ENCODE measurements around the gene NUP153. TPM values are rescaled to one million over a fixed set of nuclear protein-coding genes. Genes with fewer than 3 reads are reported as not detected.

The NUP153 gene
- polyA plus RNA-seq, 4 donors = 7.6 to 31.6 (median 8.6) TPM

- 92 to 93% (median 93%) methylated on average over 5 of the region's 5 CpGs for WGBS, 3 donors
- FAIRE-seq (no peak), DNase-seq (no peak)
- H3K4me3 ChIP-seq (ENCODE audit: low read depth in 1 of 3, low read length in 3 of 3) = no peak overlapping the region
- H3K4me1 ChIP-seq (ENCODE audit: control insufficient read depth in 3 of 3, insufficient read depth in 2 of 3, low read depth in 1 of 3, low read length in 2 of 3) = no peaks in the 10 kb centered on the region
- no peak overlapping the region for H3K27ac ChIP-seq (ENCODE audit: low read depth in 1 of 3, low read length in 2 of 3)
- no peaks in the 10 kb centered on the region for H3K9me3 ChIP-seq (ENCODE audit: control insufficient read depth in 2 of 2, insufficient read depth in 1 of 2, low read depth in 1 of 2, low read length in 1 of 2)
- peaks cover 2 to 28% (median 2%) of the 10 kb centered on the region in 3 donors for H3K36me3 ChIP-seq (ENCODE audit: control insufficient read depth in 3 of 3, insufficient read depth in 2 of 3, low read depth in 1 of 3, low read length in 3 of 3)
- H3K27me3 ChIP-seq (ENCODE audit: control insufficient read depth in 3 of 3, insufficient read depth in 3 of 3, low read length in 3 of 3) = no peaks in the 10 kb centered on the region
These were observed 84.6 kb downstream of the NUP153 start for GRCh38 chr6:17622144-17622543.

- FAIRE-seq = no peak
These were observed 85.7 kb downstream of the NUP153 start for GRCh38 chr6:17621003-17621402.

GRCh38 chr6:17615794-17616193 lies 90.9 kb downstream of the NUP153 start:
- DNase-seq (peak; percentile 31 to 56), FAIRE-seq (no peak)
- Histone ChIP-seq H3K36me3 (ENCODE audit: control insufficient read depth in 3 of 3, insufficient read depth in 2 of 3, low read depth in 1 of 3, low read length in 3 of 3) (peaks cover 4 to 16% (median 5%) of the 10 kb centered on the region in 3 donors), H3K27me3 (ENCODE audit: control insufficient read depth in 3 of 3, insufficient read depth in 3 of 3, low read length in 3 of 3) (no peaks in the 10 kb centered on the region), H3K27ac (ENCODE audit: low read depth in 1 of 3, low read length in 2 of 3) (peak overlapping the region in 1 of 3 donors; percentile 41), H3K4me3 (ENCODE audit: low read depth in 1 of 3, low read length in 3 of 3) (no peak overlapping the region), H3K9me3 (ENCODE audit: control insufficient read depth in 2 of 2, insufficient read depth in 1 of 2, low read depth in 1 of 2, low read length in 1 of 2) (no peaks in the 10 kb centered on the region), H3K4me1 (ENCODE audit: control insufficient read depth in 3 of 3, insufficient read depth in 2 of 3, low read depth in 1 of 3, low read length in 2 of 3) (peaks cover 0 to 6% (median 3%) of the 10 kb centered on the region in 3 donors)
- WGBS, 3 donors = 13 to 56% (median 38%) methylated on average over 4 of the region's 4 CpGs

More at GRCh38 chr6:17621003-17621402, 85.7 kb downstream of the NUP153 start:
- Histone ChIP-seq H3K36me3 (ENCODE audit: control insufficient read depth in 3 of 3, insufficient read depth in 2 of 3, low read depth in 1 of 3, low read length in 3 of 3) (peaks cover 2 to 33% (median 3%) of the 10 kb centered on the region in 3 donors), H3K4me3 (ENCODE audit: low read depth in 1 of 3, low read length in 3 of 3) (no peak overlapping the region), H3K9me3 (ENCODE audit: control insufficient read depth in 2 of 2, insufficient read depth in 1 of 2, low read depth in 1 of 2, low read length in 1 of 2) (no peaks in the 10 kb centered on the region), H3K27me3 (ENCODE audit: control insufficient read depth in 3 of 3, insufficient read depth in 3 of 3, low read length in 3 of 3) (no peaks in the 10 kb centered on the region), H3K4me1 (ENCODE audit: control insufficient read depth in 3 of 3, insufficient read depth in 2 of 3, low read depth in 1 of 3, low read length in 2 of 3) (peaks cover 0 to 2% (median 0%) of the 10 kb centered on the region in 3 donors), H3K27ac (ENCODE audit: low read depth in 1 of 3, low read length in 2 of 3) (no peak overlapping the region)
- no peak for DNase-seq
- 69 to 73% (median 69%) methylated on average over 2 of the region's 2 CpGs for WGBS, 3 donors

GRCh38 chr6:17612048-17612447 lies 94.7 kb downstream of the NUP153 start:
- H3K4me1 ChIP-seq (ENCODE audit: control insufficient read depth in 3 of 3, insufficient read depth in 2 of 3, low read depth in 1 of 3, low read length in 2 of 3) = peaks cover 0 to 11% (median 3%) of the 10 kb centered on the region in 3 donors
- FAIRE-seq (no peak), DNase-seq (no peak)
- no peaks in the 10 kb centered on the region for H3K9me3 ChIP-seq (ENCODE audit: control insufficient read depth in 2 of 2, insufficient read depth in 1 of 2, low read depth in 1 of 2, low read length in 1 of 2)
- peaks cover 2 to 10% (median 4%) of the 10 kb centered on the region in 3 donors for H3K36me3 ChIP-seq (ENCODE audit: control insufficient read depth in 3 of 3, insufficient read depth in 2 of 3, low read depth in 1 of 3, low read length in 3 of 3)
- 68 to 82% (median 77%) methylated on average over 4 of the region's 4 CpGs for WGBS, 3 donors
- H3K27ac ChIP-seq (ENCODE audit: low read depth in 1 of 3, low read length in 2 of 3) = peak overlapping the region in 1 of 3 donors; percentile 30
- H3K4me3 ChIP-seq (ENCODE audit: low read depth in 1 of 3, low read length in 3 of 3) = no peak overlapping the region
- H3K27me3 ChIP-seq (ENCODE audit: control insufficient read depth in 3 of 3, insufficient read depth in 3 of 3, low read length in 3 of 3) = no peaks in the 10 kb centered on the region

- DNase-seq = peak; percentile 88 to 94
- no peaks in the 10 kb centered on the region for H3K9me3 ChIP-seq (ENCODE audit: control insufficient read depth in 2 of 2, insufficient read depth in 1 of 2, low read depth in 1 of 2, low read length in 1 of 2)
- peaks cover 0 to 11% (median 1%) of the 10 kb centered on the region in 3 donors for H3K4me1 ChIP-seq (ENCODE audit: control insufficient read depth in 3 of 3, insufficient read depth in 2 of 3, low read depth in 1 of 3, low read length in 2 of 3)
- 18 to 60% (median 30%) methylated on average over 3 of the region's 3 CpGs for WGBS, 3 donors
- peak overlapping the region in 1 of 3 donors; percentile 39 for H3K27ac ChIP-seq (ENCODE audit: low read depth in 1 of 3, low read length in 2 of 3)
- H3K27me3 ChIP-seq (ENCODE audit: control insufficient read depth in 3 of 3, insufficient read depth in 3 of 3, low read length in 3 of 3) = no peaks in the 10 kb centered on the region
- FAIRE-seq = no peak
- no peak overlapping the region for H3K4me3 ChIP-seq (ENCODE audit: low read depth in 1 of 3, low read length in 3 of 3)
- H3K36me3 ChIP-seq (ENCODE audit: control insufficient read depth in 3 of 3, insufficient read depth in 2 of 3, low read depth in 1 of 3, low read length in 3 of 3) = peaks cover 2 to 9% (median 6%) of the 10 kb centered on the region in 3 donors
These were observed 95.9 kb downstream of the NUP153 start for GRCh38 chr6:17610835-17611234.

- no peak for FAIRE-seq
- no peak overlapping the region for H3K4me3 ChIP-seq (ENCODE audit: low read depth in 1 of 3, low read length in 3 of 3)
- 90 to 95% (median 92%) methylated on average over 4 of the region's 4 CpGs for WGBS, 3 donors
- H3K36me3 ChIP-seq (ENCODE audit: control insufficient read depth in 3 of 3, insufficient read depth in 2 of 3, low read depth in 1 of 3, low read length in 3 of 3) = peaks cover 4 to 17% (median 6%) of the 10 kb centered on the region in 3 donors
- DNase-seq = no peak
- H3K27me3 ChIP-seq (ENCODE audit: control insufficient read depth in 3 of 3, insufficient read depth in 3 of 3, low read length in 3 of 3) = no peaks in the 10 kb centered on the region
- H3K4me1 ChIP-seq (ENCODE audit: control insufficient read depth in 3 of 3, insufficient read depth in 2 of 3, low read depth in 1 of 3, low read length in 2 of 3) = peaks cover 2 to 12% (median 4%) of the 10 kb centered on the region in 3 donors
- no peak overlapping the region for H3K27ac ChIP-seq (ENCODE audit: low read depth in 1 of 3, low read length in 2 of 3)
- H3K9me3 ChIP-seq (ENCODE audit: control insufficient read depth in 2 of 2, insufficient read depth in 1 of 2, low read depth in 1 of 2, low read length in 1 of 2) = no peaks in the 10 kb centered on the region
These were observed 100.1 kb downstream of the NUP153 start for GRCh38 chr6:17606606-17607005.

- H3K27me3 ChIP-seq (ENCODE audit: control insufficient read depth in 3 of 3, insufficient read depth in 3 of 3, low read length in 3 of 3) = no peaks in the 10 kb centered on the region
- 0 to 16% (median 7%) methylated on average over 1 of the region's 1 CpG for WGBS, 3 donors
- H3K9me3 ChIP-seq (ENCODE audit: control insufficient read depth in 2 of 2, insufficient read depth in 1 of 2, low read depth in 1 of 2, low read length in 1 of 2) = no peaks in the 10 kb centered on the region
- peaks cover 4 to 17% (median 6%) of the 10 kb centered on the region in 3 donors for H3K36me3 ChIP-seq (ENCODE audit: control insufficient read depth in 3 of 3, insufficient read depth in 2 of 3, low read depth in 1 of 3, low read length in 3 of 3)
- H3K4me1 ChIP-seq (ENCODE audit: control insufficient read depth in 3 of 3, insufficient read depth in 2 of 3, low read depth in 1 of 3, low read length in 2 of 3) = peaks cover 2 to 4% (median 3%) of the 10 kb centered on the region in 3 donors
- DNase-seq (peak in 1 of 2 donors; percentile 40), FAIRE-seq (no peak)
- no peak overlapping the region for H3K4me3 ChIP-seq (ENCODE audit: low read depth in 1 of 3, low read length in 3 of 3)
- no peak overlapping the region for H3K27ac ChIP-seq (ENCODE audit: low read depth in 1 of 3, low read length in 2 of 3)
These were observed 103.8 kb downstream of the NUP153 start for GRCh38 chr6:17602888-17603287.

- peaks cover 2 to 4% (median 3%) of the 10 kb centered on the region in 3 donors for H3K4me1 ChIP-seq (ENCODE audit: control insufficient read depth in 3 of 3, insufficient read depth in 2 of 3, low read depth in 1 of 3, low read length in 2 of 3)
- H3K36me3 ChIP-seq (ENCODE audit: control insufficient read depth in 3 of 3, insufficient read depth in 2 of 3, low read depth in 1 of 3, low read length in 3 of 3) = peaks cover 2 to 13% (median 4%) of the 10 kb centered on the region in 3 donors
- WGBS, 3 donors = 3 to 16% (median 7%) methylated on average over 5 of the region's 5 CpGs
- H3K4me3 ChIP-seq (ENCODE audit: low read depth in 1 of 3, low read length in 3 of 3) = peak overlapping the region in 2 of 3 donors; percentile 74 to 79
- peak overlapping the region; percentile 70 to 97 (median 90) for H3K27ac ChIP-seq (ENCODE audit: low read depth in 1 of 3, low read length in 2 of 3)
- H3K9me3 ChIP-seq (ENCODE audit: control insufficient read depth in 2 of 2, insufficient read depth in 1 of 2, low read depth in 1 of 2, low read length in 1 of 2) = peaks cover 0 to 3% of the 10 kb centered on the region in 2 donors
- DNase-seq (peak in 1 of 2 donors; percentile 44), FAIRE-seq (no peak)
- H3K27me3 ChIP-seq (ENCODE audit: control insufficient read depth in 3 of 3, insufficient read depth in 3 of 3, low read length in 3 of 3) = no peaks in the 10 kb centered on the region
These were observed 105.4 kb downstream of the NUP153 start for GRCh38 chr6:17601386-17601703.

All from small intestine (tissue), 7 donors.